IMR-90 (cell line): ENCODE data around the gene C22orf42. TPM values are rescaled to one million over a fixed set of nuclear protein-coding genes. Genes with fewer than 3 reads are reported as not detected.

Experiments used
- ATAC-seq: fragments of 200-7000 bp; cut with Tn5 transposase; 2 replicates; pipeline ENCODE4 v1.9.1; 2020; ENCODE audit warnings: low read depth, mild to moderate bottlenecking, moderate library complexity
- BruUV-seq: library from RNA; stranded (reverse); fragments of 400-500 nt; replicated peaks from 2 replicates; lab custom pipeline; 2021; lab: Mats Ljungman, UMichigan
- CTCF ChIA-PET: fragments of 300-600 bp; formaldehyde crosslinking; extraction: SDS; loops from one replicate; lab custom pipeline; 2021; ENCODE audit warnings: antibody characterized with exemption; lab: Yijun Ruan, JAX
- POLR2A ChIA-PET: fragments of 300-600 bp; sonication (Branson Sonifier 250); formaldehyde crosslinking; loops from one replicate; lab custom pipeline; 2022; ENCODE audit warnings: antibody characterized with exemption; ENCODE audit not compliant: unreplicated experiment; lab: Charles Lee
- DNase-seq: peaks from one replicate; pipeline ENCODE4 v3.0.0; 2013
- H2AFZ ChIP-seq: replicated peaks from 2 replicates; pipeline ENCODE3; 2013; ENCODE audit warnings: low read length, mild to moderate bottlenecking; ENCODE audit not compliant: poor library complexity
- H2AK5ac ChIP-seq: 2 replicates; pipeline ENCODE4 v1.6.1; 2013; ENCODE audit warnings: low read depth, low read length, inconsistent platforms
- H2AK9ac ChIP-seq: replicated peaks from 2 replicates; pipeline ENCODE3; 2013; ENCODE audit warnings: mild to moderate bottlenecking, low read depth, low read length, moderate library complexity; ENCODE audit not compliant: poor library complexity
- H2BK120ac ChIP-seq: 2 replicates; pipeline ENCODE4 v1.6.1; 2013; ENCODE audit warnings: low read depth, low read length, inconsistent platforms
- H2BK15ac ChIP-seq: 3 replicates; pipeline ENCODE4 v1.6.1; 2013; ENCODE audit warnings: low read depth, low read length, inconsistent platforms
- H2BK20ac ChIP-seq: 2 replicates; pipeline ENCODE4 v1.6.1; 2013; ENCODE audit warnings: low read depth, mild to moderate bottlenecking, inconsistent platforms, low read length, moderate library complexity
- H2BK5ac ChIP-seq: 2 replicates; pipeline ENCODE4 v1.6.1; 2013; ENCODE audit warnings: mild to moderate bottlenecking, low read depth, low read length, inconsistent platforms; ENCODE audit not compliant: poor library complexity, severe bottlenecking
- H3K14ac ChIP-seq: replicated peaks from 2 replicates; pipeline ENCODE4 v1.6.1; 2013; ENCODE audit warnings: low read depth, low read length, inconsistent platforms
- H3K18ac ChIP-seq: 2 replicates; pipeline ENCODE4 v1.6.1; 2013; ENCODE audit warnings: low read depth, low read length, control low read depth
- H3K23ac ChIP-seq: 2 replicates; pipeline ENCODE4 v1.6.1; 2013; ENCODE audit warnings: low read depth, low read length, inconsistent platforms
- H3K27ac ChIP-seq: 2 replicates; pipeline ENCODE4 v1.5.1; 2013; ENCODE audit warnings: mild to moderate bottlenecking, control low read depth, low read length; ENCODE audit not compliant: insufficient read depth
- H3K27me3 ChIP-seq: 2 replicates; pipeline ENCODE4 v1.6.1; 2013; ENCODE audit warnings: low read length; ENCODE audit not compliant: control insufficient read depth, insufficient read depth
- H3K36me3 ChIP-seq: 2 replicates; pipeline ENCODE4 v1.6.1; 2013; ENCODE audit warnings: low read length, mixed read lengths; ENCODE audit not compliant: control insufficient read depth, insufficient read depth
- H3K4ac ChIP-seq: 2 replicates; pipeline ENCODE4 v1.6.1; 2013; ENCODE audit warnings: low read depth, low read length, inconsistent platforms
- H3K4me1 ChIP-seq: 2 replicates; pipeline ENCODE4 v1.6.1; 2013; ENCODE audit warnings: low read length, mixed read lengths; ENCODE audit not compliant: control insufficient read depth, insufficient read depth
- H3K4me2 ChIP-seq: 2 replicates; pipeline ENCODE4 v1.6.1; 2013; ENCODE audit warnings: low read depth, mild to moderate bottlenecking, control low read depth, low read length, moderate library complexity
- H3K4me3 ChIP-seq: 2 replicates; pipeline ENCODE4 v1.5.1; 2013; ENCODE audit warnings: low read depth, mild to moderate bottlenecking, control low read depth, low read length, moderate library complexity; ENCODE audit not compliant: insufficient read depth
- H3K56ac ChIP-seq: 2 replicates; pipeline ENCODE4 v1.6.1; 2013; ENCODE audit warnings: low read length, inconsistent platforms; ENCODE audit not compliant: insufficient read depth; ENCODE audit errors: extremely low read depth
- H3K79me1 ChIP-seq, 2 experiments: 2 replicates each; pipeline ENCODE4 v1.6.1; 2013; ENCODE audit warnings: low read length in 2 of 2, inconsistent platforms in 1 of 2, low read depth in 1 of 2
- H3K9ac ChIP-seq: 2 replicates; pipeline ENCODE4 v1.6.1; 2013; ENCODE audit warnings: low read depth, low read length, control low read depth
- H3K9me1 ChIP-seq: 2 replicates; pipeline ENCODE4 v1.6.1; 2013; ENCODE audit warnings: low read length, inconsistent platforms; ENCODE audit not compliant: insufficient read depth
- H3K9me3 ChIP-seq: 2 replicates; pipeline ENCODE4 v1.6.1; 2013; ENCODE audit warnings: low read length; ENCODE audit not compliant: control insufficient read depth, insufficient read depth
- H4K20me1 ChIP-seq: 2 replicates; pipeline ENCODE4 v1.6.1; 2013; ENCODE audit warnings: low read length, inconsistent platforms; ENCODE audit not compliant: insufficient read depth
- H4K5ac ChIP-seq: 2 replicates; pipeline ENCODE4 v1.6.1; 2013; ENCODE audit warnings: mild to moderate bottlenecking, low read depth, low read length, control low read depth
- H4K8ac ChIP-seq, 2 experiments: 2 replicates each; pipeline ENCODE4 v1.6.1; 2013; ENCODE audit warnings: low read depth in 2 of 2, low read length in 2 of 2, control low read depth in 1 of 2, inconsistent platforms in 1 of 2
- H4K91ac ChIP-seq: 2 replicates; pipeline ENCODE4 v1.6.1; 2013; ENCODE audit warnings: low read depth, low read length, inconsistent platforms; ENCODE audit not compliant: insufficient read depth
- BHLHE40 ChIP-seq: fragments of 150-350 bp; IDR thresholded peaks from 2 replicates; pipeline ENCODE4 v1.6.1; 2016; ENCODE audit warnings: mild to moderate bottlenecking, low read depth, low read length
- CEBPB ChIP-seq: IDR thresholded peaks from 2 replicates; pipeline ENCODE4 v1.6.1; 2012; ENCODE audit warnings: low read depth, low read length, improper control_type of control experiment
- CTCF ChIP-seq: conservative IDR thresholded peaks from 2 replicates; pipeline ENCODE4 v1.5.1; 2012; ENCODE audit warnings: mild to moderate bottlenecking, low read depth, low read length, improper control_type of control experiment
- ELK1 ChIP-seq: fragments of 150-350 bp; IDR thresholded peaks from 2 replicates; pipeline ENCODE4 v1.6.1; 2016; ENCODE audit warnings: low read depth, mild to moderate bottlenecking, low read length, moderate library complexity, borderline replicate concordance
- FOS ChIP-seq: fragments of 150-350 bp; IDR thresholded peaks from 2 replicates; pipeline ENCODE4 v1.6.1; 2016; ENCODE audit warnings: low read depth, low read length
- MAFK ChIP-seq: IDR thresholded peaks from 2 replicates; pipeline ENCODE4 v1.6.1; 2012; ENCODE audit warnings: low read depth, low read length, improper control_type of control experiment
- MXI1 ChIP-seq: IDR thresholded peaks from 2 replicates; pipeline ENCODE4 v1.6.1; 2012; ENCODE audit warnings: low read depth, mild to moderate bottlenecking, low read length, moderate library complexity, borderline replicate concordance
- POLR2A ChIP-seq: IDR thresholded peaks from 2 replicates; pipeline ENCODE4 v1.6.1; 2012; ENCODE audit warnings: mild to moderate bottlenecking, low read depth, low read length
- RAD21 ChIP-seq: IDR thresholded peaks from 2 replicates; pipeline ENCODE4 v1.6.1; 2012; ENCODE audit warnings: low read length, improper control_type of control experiment
- RCOR1 ChIP-seq: IDR thresholded peaks from 2 replicates; pipeline ENCODE4 v1.6.1; 2012; ENCODE audit warnings: mild to moderate bottlenecking, low read length, improper control_type of control experiment; ENCODE audit not compliant: insufficient replicate concordance
- RFX5 ChIP-seq: IDR thresholded peaks from 2 replicates; pipeline ENCODE4 v1.8.0; 2012; ENCODE audit warnings: low read depth, mild to moderate bottlenecking, low read length, moderate library complexity
- SMC3 ChIP-seq: fragments of 150-350 bp; IDR thresholded peaks from 2 replicates; pipeline ENCODE4 v1.6.1; 2016; ENCODE audit warnings: low read depth, mild to moderate bottlenecking, antibody characterized with exemption, low read length, moderate library complexity
- USF2 ChIP-seq: fragments of 150-350 bp; IDR thresholded peaks from 2 replicates; pipeline ENCODE4 v1.6.1; 2017; ENCODE audit warnings: mild to moderate bottlenecking, antibody characterized with exemption, low read length, low read depth
- WGBS, 2 experiments: methylation state at CpG; one replicate each; pipeline versions ENCODE4 v1.1.5 to v1.1.7; 2013; ENCODE audit warnings: missing lambda C conversion rate in 2 of 2; ENCODE audit not compliant: insufficient read length in 1 of 2; ENCODE audit errors: extremely low coverage in 2 of 2; 5-methylcytosine and 5-hydroxymethylcytosine counted together
- dilution Hi-C: fragments of 300-500 bp; cut with HindIII; formaldehyde crosslinking; loops from one replicate; pipeline ENCODE4 v1.14.3; 2018; ENCODE audit warnings: low sequenced_read_pairs; ENCODE audit not compliant: unreplicated experiment
- in situ Hi-C: fragments of 300-500 bp; cut with MboI; formaldehyde crosslinking; loops from 3 replicates; pipeline ENCODE4 v1.14.3; 2019; ENCODE audit warnings: low sequenced_read_pairs, inconsistent platforms, mixed read lengths
- intact Hi-C: fragments of 100-400 bp; cut with micrococcal nuclease; formaldehyde crosslinking; loops from 2 replicates; pipeline ENCODE4 v1.10.0; 2022
- polyA plus RNA-seq, 3 experiments: library from polyadenylated mRNA; depleted of rRNA; stranded (reverse); fragments of >200 nt; gene quantifications; 2 replicates each; pipeline ENCODE4 v1.2.3, GENCODE V29; 2012; ENCODE audit warnings: low replicate concordance in 1 of 3
- total RNA-seq: library from RNA; depleted of rRNA; stranded (reverse); fragments of >200 nt; gene quantifications from 2 replicates; pipeline ENCODE4 v1.2.3, GENCODE V29; 2012

The C22orf42 gene
- total and polyA plus RNA-seq, 2 of the 4 experiments (the other 2 are of a cell fraction), result not detected

- no peak for TF ChIP-seq MAFK
Measured at GRCh38 chr22:32208681-32209080, 49.6 kb upstream of the C22orf42 start (continued).

- H2AK5ac ChIP-seq, result no peak overlapping the region
- no peak overlapping the region for H3K23ac ChIP-seq
- DNase-seq (no peak), ATAC-seq (no peak)
- no peak overlapping the region for H2AK9ac ChIP-seq
- no peak overlapping the region for H4K8ac ChIP-seq
- peaks cover 10% of the 10 kb centered on the region; the same call in 1 of the 2 replicates for H3K27me3 ChIP-seq
- no peaks in the 10 kb centered on the region for H3K36me3 ChIP-seq
- no peak overlapping the region for H4K91ac ChIP-seq
- no peaks in the 10 kb centered on the region for H3K4me1 ChIP-seq
- ChIA-PET CTCF (interaction anchor here (0.6 kb wide), 1 partner anchor 944 kb away, joined by 4 read pairs; no protein-coding TSS in a partner anchor), POLR2A (no interaction called here)
- no peak overlapping the region for H2BK5ac ChIP-seq
- H3K9ac ChIP-seq, result no peak overlapping the region
- H3K4me2 ChIP-seq, result no peak overlapping the region
- H3K27ac ChIP-seq, result no peak overlapping the region
- intact Hi-C loops, result no loop called here
- H2BK20ac ChIP-seq, result no peak overlapping the region
- no peak overlapping the region for H3K14ac ChIP-seq
- H3K18ac ChIP-seq, result no peak overlapping the region
- H2AFZ ChIP-seq, result no peak overlapping the region
- no peak overlapping the region for H2BK120ac ChIP-seq
- dilution Hi-C loops, result no loop called here
- no peak overlapping the region for H3K56ac ChIP-seq
- no peak for TF ChIP-seq POLR2A
- no peak for TF ChIP-seq SMC3
- TF ChIP-seq ELK1, result no peak
- TF ChIP-seq FOS, result no peak
- no peak for TF ChIP-seq BHLHE40
- TF ChIP-seq RAD21, result no peak
- TF ChIP-seq MXI1, result no peak
- no peak for TF ChIP-seq RFX5
- no peak for TF ChIP-seq USF2
- no peak for TF ChIP-seq RCOR1
- TF ChIP-seq CEBPB, result no peak
- no peak for TF ChIP-seq MAFK
- TF ChIP-seq CTCF, result no peak
- no peaks in the 10 kb centered on the region for H3K79me1 ChIP-seq
- H3K4ac ChIP-seq, result no peak overlapping the region
- no peaks in the 10 kb centered on the region for H3K9me3 ChIP-seq
- H4K20me1 ChIP-seq, result no peaks in the 10 kb centered on the region
- WGBS, 2 experiments, result 40% methylated on average over 2 of the region's 4 CpGs; no CpG with 5 or more reads in 1 of the 2 experiments
- in situ Hi-C loops, result no loop called here
- H3K9me1 ChIP-seq, result no peaks in the 10 kb centered on the region
- no peak overlapping the region for H3K4me3 ChIP-seq
- H4K5ac ChIP-seq, result no peak overlapping the region
- H2BK15ac ChIP-seq, result no peak overlapping the region
- BruUV-seq, result no TSS peak
Measured at GRCh38 chr22:32207971-32208480, 48.9 kb upstream of the C22orf42 start.
